WERI-Rb-1 (cell line): ENCODE results near the gene AGTRAP.

ENCODE experiments used
- DNase-seq: peaks from one replicate; pipeline ENCODE4 v3.0.0-alpha.2; 2020
- H3K27ac ChIP-seq: fragments of 250-450 bp; sonication (Bioruptor Pico); 2 replicates; pipeline ENCODE4 v1.5.1; 2020; ENCODE audit warnings: mild to moderate bottlenecking, moderate library complexity
- H3K27me3 ChIP-seq: fragments of 250-450 bp; sonication (Bioruptor Pico); 2 replicates; pipeline ENCODE4 v1.5.1; 2021; ENCODE audit warnings: mild to moderate bottlenecking, low read depth, moderate library complexity; ENCODE audit not compliant: insufficient read depth, severe bottlenecking
- H3K36me3 ChIP-seq: fragments of 250-450 bp; sonication (Bioruptor Pico); 2 replicates; pipeline ENCODE4 v1.5.1; 2020; ENCODE audit warnings: mild to moderate bottlenecking, moderate library complexity
- H3K4me3 ChIP-seq: 2 replicates; pipeline ENCODE4 v1.5.1; 2011; ENCODE audit warnings: low read depth, mild to moderate bottlenecking, control low read depth, low read length
- H3K9me3 ChIP-seq: fragments of 250-450 bp; sonication (Bioruptor Pico); 2 replicates; pipeline ENCODE4 v1.5.1; 2021; ENCODE audit warnings: mild to moderate bottlenecking, moderate library complexity; ENCODE audit not compliant: severe bottlenecking
- CTCF ChIP-seq: IDR thresholded peaks from 2 replicates; pipeline ENCODE4 v1.5.1; 2011; ENCODE audit warnings: low read depth, mild to moderate bottlenecking, control low read depth, inconsistent platforms, low read length

The AGTRAP gene

DNA sequence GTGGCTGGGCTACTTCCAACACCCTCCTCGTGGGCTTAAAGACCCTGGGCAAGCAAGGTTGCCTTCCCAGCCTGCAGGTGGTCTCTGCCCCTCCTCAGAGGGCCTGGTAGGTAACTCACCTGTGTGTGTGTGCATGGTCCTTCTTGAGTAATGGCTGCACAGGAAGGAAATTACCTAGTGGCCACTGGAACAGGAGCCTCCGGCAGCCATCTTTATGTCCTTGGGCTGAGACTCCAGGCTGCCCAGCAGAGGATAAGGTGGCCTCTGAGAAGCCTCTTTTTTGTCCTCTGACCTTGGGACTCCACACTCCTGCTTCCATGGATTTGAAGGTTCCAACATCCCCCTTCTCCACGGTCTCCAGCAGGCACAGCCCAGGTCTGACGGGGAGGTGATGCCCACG lies 24.4 kb upstream of the AGTRAP start:
- Histone ChIP-seq H3K27ac (no peak overlapping the region), H3K36me3 (peaks cover 26% of the 10 kb centered on the region)
- TF ChIP-seq CTCF = no peak

GRCh38 chr1:11712285-11712684 lies 23.7 kb upstream of the AGTRAP start:
- Histone ChIP-seq H3K9me3 (no peaks in the 10 kb centered on the region), H3K36me3 (peaks cover 23% of the 10 kb centered on the region), H3K27ac (no peak overlapping the region), H3K4me3 (no peak overlapping the region), H3K27me3 (no peaks in the 10 kb centered on the region)
- DNase-seq = no peak
- no peak for TF ChIP-seq CTCF

More for the DNA sequence above, 24.4 kb upstream of the AGTRAP start:
- Histone ChIP-seq H3K4me3 (no peak overlapping the region), H3K9me3 (no peaks in the 10 kb centered on the region), H3K27me3 (no peaks in the 10 kb centered on the region)
- DNase-seq = no peak

DNA sequence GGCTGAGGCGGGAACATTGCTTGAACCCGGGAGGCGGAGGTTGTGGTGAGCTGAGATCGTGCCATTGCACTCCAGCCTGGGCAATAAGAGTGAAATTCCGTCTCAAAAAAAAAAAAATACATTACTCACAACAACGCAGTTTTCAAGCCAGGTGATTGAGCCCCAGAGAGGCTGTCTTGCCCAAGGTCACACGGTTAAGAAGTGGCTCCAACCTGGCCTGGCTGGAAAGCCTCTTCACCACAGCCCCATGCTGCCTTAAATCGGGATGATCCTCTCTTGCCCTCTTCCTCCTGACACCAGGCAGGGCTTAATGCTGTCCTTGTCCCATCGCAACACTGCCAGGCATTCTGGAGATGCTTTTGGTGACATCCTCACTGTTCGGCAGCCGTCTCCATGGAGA lies 22.8 kb upstream of the AGTRAP start:
- H3K27me3 ChIP-seq = no peaks in the 10 kb centered on the region
- no peaks in the 10 kb centered on the region for H3K9me3 ChIP-seq
- no peak overlapping the region for H3K27ac ChIP-seq
- H3K36me3 ChIP-seq = peaks cover 21% of the 10 kb centered on the region; the same call in 1 of the 2 replicates
- H3K4me3 ChIP-seq = no peak overlapping the region
- DNase-seq = no peak
- no peak for TF ChIP-seq CTCF

GRCh38 chr1:11714831-11715575 lies 20.9 kb upstream of the AGTRAP start:
- peak; percentile 63 for DNase-seq
- Histone ChIP-seq H3K27me3 (no peaks in the 10 kb centered on the region), H3K4me3 (no peak overlapping the region), H3K27ac (peak overlapping the region; percentile 10; the same call in 1 of the 2 replicates), H3K9me3 (no peaks in the 10 kb centered on the region), H3K36me3 (peaks cover 12% of the 10 kb centered on the region)
- TF ChIP-seq CTCF = no peak

DNA sequence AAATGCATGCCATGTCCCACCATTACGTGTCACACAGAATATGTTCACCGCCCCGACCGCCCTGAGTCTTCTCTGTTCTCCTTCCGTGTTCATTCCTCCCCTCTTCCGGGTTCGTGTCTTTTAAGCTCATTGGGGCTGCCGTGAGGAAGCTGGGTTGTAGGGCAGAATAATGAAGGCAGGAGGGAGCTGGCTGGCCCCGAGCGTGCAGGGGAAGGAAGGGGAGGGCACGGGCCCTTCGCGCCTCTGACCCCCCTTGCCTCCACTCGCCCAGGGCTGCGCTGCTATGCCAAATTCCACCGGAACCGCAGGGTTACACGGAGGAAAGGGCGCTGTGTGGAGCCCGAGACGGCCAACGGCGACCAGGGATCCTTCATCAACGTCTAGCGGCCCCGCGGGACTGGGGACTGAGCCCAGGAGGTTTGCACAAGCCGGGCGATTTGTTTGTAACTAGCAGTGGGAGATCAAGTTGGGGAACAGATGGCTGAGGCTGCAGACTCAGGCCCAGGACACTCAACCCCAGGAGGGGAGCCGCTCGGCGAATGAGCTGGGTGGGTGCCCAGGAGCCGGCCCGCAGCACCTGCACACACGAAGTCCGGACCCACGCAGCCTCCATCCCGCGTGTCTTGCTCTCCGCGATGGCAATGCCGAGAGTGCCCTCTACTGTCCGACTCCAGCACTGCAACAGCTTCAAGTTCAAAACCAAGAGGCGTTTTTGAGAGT lies 16.5 kb upstream of the AGTRAP start:
- H3K27me3 ChIP-seq = no peaks in the 10 kb centered on the region
- DNase-seq = peak; percentile 72
- H3K9me3 ChIP-seq = no peaks in the 10 kb centered on the region
- peak overlapping the region; percentile 11; the same call in 1 of the 2 replicates for H3K4me3 ChIP-seq
- TF ChIP-seq CTCF = peak; percentile 91
- peak overlapping the region; percentile 66 for H3K27ac ChIP-seq
- peaks cover 4% of the 10 kb centered on the region for H3K36me3 ChIP-seq
